GM21423 (cell line): ENCODE data around the gene KCND1.
"Not testable (repeated sequence)": the region's sequence is repeated elsewhere in the genome, so short reads cannot be mapped to it uniquely, and the experiment has no call there.

ENCODE experiments used
- ATAC-seq: cut with Tn5 transposase; IDR thresholded peaks from one replicate; pipeline ENCODE4 v1.9.1; 2021; ENCODE audit warnings: mild to moderate bottlenecking, moderate library complexity; ENCODE audit not compliant: unreplicated experiment

Gene KCND1

DNA sequence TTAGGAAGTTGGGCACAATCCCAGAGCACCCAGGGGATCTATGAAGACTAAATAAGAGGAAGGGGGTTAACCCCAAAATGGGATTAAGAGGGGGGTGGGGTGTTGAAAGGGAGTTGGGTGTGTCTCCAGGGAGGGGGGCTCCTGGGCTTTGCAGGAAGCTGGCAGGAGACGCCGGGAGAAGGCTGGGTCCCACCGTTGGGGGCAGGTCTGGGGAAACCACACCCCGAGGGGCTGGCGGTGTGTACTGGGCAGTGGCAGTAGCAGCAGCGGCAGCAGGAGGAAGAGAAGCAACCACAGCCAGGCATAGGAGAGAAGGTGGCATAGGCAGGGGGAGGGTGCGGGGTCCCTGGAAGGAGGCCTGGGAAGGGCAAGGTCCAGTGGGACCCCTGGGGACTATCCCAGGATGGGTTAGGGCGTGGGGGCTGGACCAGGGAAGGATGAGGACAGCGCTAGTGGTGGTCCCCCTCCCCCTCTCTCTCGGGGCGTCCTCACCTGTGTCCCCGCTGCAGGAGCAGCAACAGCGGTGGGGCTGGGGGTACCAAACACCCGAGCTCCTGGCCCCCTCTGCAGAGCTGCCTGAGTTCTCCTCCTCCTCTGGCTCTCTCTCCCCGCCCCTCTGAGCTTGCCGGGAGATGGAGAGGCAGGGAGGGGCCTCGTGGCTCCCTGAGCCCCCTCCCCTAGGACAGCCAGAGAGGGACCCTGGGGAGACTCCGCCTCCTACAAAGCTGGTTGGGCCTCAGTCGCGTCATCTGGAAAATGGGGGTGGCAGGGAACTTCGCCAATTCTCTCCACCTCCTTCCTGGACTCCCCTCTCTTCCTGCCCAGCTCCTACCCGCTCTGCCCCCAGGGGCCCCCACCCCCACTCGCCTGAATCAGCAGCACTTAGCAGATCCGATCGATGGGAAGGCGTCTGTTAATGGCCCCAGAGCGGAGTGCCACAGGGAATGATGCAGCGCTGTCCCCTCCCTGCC lies at the start of gene KCND1:
KCND1 (minus strand) TSS at position 596 of the 971 bp plus-strand sequence. CDS start 1,573 bp downstream, outside the sequence.
- no peak for ATAC-seq

DNA sequence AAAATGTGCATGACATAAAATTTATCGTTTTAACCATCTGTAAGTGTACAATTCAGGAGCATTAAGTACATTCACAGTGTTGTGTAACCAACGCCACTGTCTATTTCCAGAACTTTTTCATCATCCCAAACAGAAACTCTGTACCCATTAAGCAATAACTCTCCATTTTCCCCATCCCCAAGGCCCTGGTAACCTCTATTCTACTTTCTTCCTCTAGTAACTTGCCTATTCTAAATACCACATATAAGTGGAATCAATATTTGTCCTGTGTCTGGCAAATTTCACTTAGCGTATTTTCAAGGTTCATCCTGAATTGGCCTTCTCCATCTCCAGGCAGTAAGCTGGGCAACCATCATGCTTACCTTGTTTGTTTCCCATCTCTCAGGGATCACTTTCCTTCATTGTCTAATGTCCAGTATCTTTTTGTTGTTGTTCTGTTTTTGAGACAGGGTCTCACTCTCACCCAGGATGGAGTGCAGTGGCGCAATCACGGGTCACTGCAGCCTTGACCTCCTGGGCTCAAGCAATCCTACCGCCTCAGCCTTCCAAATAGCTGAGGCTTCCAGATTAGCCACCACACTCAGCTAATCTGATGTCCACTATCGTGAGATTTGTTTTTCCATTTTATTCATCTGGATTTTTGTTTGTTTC lies 48.1 kb upstream of the KCND1 start:
- ATAC-seq, result no peak

DNA sequence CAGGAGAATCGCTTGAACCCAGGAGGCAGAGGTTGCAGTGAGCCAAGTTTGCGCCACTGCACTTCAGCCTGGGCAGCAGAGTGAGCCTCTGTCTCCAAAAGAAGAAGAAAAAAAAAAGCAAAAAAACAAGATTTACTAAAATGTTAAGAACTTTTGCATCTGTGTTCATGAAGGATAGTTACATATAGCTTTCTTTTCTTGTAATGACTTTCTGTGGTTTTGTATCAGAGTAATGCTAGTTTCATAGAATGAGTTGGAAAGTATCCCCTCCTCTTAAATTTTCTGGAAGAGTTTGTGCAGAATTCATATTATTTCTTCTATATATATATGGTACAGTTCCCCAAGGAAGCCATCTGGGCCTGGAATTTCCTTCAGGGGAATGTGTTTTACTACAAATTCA lies 47.4 kb upstream of the KCND1 start:
- ATAC-seq, result no peak

DNA sequence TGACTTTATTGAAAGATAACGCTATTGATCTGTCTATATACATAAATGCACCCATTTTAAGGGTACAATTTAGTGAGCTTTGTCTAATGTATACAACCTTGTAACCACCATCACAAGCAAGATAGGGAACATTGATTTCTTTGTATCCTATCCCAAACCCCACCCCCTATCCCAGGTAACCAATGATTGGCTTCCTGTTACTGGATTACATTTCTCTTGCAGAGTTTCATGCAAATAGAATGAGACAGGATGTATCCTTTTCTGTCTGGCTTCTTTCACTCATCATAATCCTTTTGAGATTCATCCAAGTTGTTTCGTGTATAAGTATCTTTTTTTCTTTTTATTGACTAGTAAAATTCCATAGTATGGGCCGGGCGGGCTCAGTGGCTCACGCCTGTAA lies 32.1 kb upstream of the KCND1 start:
- no peak for ATAC-seq

DNA sequence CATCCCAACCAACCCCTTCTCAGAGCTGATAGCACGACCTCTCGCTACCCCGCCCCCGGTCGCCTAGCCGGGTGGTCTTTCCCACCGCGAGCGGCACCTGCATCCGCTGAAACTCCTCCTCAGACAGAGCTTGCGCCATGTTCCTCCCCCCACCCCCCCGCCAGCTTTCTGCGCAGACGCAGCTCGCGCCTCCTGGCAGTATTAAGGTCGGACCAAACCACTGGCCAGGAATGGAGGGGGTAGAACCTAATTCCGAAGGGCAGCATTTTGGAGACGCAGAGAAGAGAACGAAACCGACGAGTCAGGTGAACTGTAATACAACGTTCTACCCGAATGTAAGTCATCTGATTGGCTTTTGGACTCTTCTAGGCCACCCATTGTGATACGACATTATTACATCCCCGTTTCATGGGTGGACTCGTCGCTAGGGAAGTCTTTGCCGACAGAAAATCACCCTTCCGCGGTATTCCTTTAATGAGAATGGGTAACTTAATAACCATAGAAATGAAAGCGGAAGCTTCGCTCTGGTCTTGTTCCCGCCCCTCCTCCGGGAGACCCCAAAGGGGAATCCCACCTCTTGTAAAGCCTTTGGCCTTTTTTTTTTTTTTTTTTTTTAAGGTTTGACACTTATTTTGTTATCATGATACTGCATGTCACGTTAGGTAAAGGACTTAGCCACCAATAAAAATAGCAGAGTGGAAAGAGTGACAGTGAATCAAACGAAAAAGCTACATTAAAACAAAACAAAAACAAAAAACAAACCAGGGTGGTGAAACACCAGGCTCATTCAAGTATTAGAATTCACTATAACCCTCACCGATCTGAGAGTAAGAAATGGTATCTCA lies 30.7 kb upstream of the KCND1 start, which contains the start of gene GRIPAP1:
GRIPAP1 (minus strand) TSS at position 174 of the 845 bp plus-strand sequence; CDS start at position 139, 35 bp downstream.
- ATAC-seq, result peak; percentile 80

DNA sequence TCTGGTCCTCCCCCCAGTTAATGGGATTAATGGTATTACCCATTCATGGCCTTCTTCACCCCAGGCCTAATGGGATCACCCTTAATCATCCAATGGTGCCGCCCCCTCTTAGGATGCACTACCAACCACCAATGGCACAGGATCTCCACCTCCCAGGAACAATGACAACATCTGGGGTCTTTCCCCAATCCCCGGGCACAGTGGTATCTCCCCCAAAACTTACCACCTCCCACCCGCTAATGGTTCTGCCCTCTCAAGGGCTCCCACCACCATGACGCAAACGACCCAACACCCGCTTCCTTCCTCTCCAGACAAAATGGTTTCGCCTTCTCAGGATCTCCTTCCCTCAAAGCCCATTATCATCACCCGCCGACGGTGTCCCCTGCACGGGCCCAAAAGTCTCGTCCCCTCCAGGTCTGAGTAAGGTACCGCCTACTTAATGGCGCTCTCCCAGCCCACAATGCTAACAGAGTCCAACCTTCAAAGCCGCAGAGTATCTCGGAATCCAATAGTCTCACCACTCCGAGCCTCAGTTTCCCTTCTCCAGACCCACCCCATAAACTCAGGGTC lies 30.0 kb upstream of the KCND1 start:
- ATAC-seq, result peak; percentile 31

DNA sequence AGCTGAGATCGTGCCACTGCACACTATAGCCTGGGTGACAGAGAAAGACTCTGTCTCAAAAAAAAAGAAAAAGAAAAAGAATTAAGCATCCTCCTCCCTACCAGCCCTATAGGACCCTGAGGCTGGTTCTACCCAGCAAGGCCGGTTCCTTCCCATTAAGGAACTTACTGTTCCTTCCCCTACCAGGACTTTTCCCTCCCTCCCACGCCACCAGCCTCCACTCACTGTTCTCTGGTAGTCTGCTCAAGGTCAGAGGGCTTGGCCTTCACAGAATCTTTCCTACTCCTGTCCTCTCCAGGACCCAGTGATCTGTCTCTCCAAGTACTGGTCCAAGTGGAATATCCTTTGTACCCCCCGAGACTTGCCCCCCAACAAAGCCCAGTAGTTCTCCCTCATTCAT lies 29.0 kb upstream of the KCND1 start:
- no peak for ATAC-seq

DNA sequence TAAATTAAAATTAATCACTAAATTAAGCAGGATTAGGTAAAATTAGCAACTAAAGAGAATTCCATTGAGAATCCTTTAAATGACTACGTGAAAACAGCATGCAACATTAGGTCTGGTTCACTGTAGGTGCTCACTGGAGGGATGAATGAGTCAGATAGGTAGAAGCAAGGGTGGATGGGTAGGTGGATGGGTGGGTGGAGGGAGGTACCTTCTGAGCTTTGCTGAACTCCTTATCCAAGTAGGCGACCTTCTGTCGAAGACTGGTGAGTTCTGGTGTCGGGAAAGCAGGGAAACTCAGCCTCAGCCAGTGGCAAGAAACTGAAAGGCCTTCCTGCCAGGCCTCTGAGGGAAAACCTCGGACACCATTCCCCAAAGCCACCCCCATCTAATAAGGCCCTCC lies 27.4 kb upstream of the KCND1 start:
- ATAC-seq, result no peak

DNA sequence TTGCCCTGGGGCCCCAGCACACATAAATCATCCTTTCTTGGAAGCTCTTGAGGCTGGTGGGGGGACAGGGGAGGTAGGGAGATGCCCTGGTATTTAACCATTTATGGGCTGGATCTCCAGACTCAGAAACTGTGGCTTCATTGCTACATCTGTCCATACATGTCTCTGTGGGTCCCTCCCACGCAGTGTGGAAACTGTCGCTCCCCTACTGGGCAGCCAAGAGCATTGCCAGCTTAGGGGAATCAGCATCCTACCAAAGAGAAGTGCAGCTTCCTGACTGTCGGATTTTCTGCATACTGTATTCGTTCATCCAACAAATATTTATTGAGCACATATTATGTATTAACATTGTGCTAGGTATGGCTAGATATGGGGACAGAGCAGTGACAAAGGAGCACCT lies 26.7 kb upstream of the KCND1 start:
- no peak for ATAC-seq

DNA sequence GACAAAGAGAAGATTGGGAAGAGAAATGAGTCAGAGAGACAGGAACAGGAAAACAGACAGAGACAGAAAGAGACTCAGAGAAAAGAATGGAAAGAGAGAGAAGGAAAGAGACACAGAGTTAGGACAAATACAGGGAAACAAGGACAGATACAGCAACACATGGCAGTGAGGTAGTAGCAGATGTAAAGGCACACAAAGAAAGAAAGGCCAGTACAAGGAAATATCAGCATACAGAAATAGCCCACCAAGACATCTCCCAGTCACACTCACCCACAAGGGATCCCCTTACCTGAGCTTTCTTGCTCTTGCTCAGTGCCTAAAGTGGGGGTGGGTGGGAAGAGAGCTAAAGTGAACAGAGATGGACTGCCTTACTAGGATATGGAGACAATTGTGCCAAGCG lies 26.2 kb upstream of the KCND1 start:
- ATAC-seq, result no peak

DNA sequence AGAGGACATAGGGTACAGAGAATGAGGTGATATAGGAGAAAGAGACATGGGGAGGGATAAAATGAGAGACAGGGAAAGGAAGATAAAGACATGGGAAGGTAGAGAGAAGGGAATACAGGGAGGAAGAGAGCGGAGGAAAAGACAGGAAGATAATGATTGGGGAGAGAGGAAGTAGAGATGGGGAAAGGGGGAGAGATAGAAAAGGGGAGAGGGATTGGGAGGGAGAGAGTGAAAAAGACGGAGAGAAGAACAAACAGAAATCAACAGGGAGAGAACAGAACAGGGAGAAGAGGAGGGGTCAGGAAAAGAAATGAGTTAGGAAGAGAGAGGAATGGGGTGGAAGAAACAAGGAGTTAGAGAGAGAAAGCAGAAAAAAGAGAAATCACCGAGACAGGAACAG lies 25.8 kb upstream of the KCND1 start:
- ATAC-seq, result no peak

DNA sequence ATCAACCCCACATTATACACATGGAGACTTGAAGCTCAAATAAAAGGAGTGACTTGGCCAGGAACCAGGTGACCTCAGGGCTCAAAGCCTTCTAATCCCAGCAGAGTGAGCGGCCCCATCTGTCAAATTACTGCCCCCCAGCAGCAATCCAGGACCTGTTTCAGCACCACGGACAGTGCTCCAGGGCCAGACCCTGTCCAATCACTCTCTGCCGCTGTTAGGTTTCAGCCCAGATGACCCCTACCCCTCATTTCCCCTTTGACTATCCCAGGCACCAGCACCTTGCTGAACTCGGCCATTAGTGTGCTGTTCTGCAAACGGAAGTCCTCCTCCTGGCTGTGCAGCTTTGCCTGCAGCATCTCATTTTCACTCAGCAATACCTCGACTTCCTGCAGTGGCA lies 25.3 kb upstream of the KCND1 start:
- no peak for ATAC-seq

DNA sequence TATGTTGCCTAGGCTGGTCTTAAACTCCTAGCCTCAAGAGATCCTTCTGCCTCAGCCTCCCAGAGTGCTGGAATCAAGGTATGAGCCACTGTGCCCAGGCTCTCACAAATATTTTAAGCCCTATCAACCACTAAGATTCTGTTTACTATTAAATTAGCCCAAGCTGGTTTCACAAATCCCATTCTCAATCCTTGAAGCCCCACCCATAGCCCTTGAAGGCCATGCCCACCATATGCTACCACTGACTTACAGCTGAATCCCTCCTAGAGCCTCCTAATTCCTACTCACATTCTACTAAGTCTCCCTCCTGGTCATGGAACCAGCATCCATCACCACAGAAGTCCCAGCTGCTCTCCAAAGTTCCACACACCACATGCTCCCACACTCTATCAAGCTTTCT lies 20.7 kb upstream of the KCND1 start:
- no peak for ATAC-seq

DNA sequence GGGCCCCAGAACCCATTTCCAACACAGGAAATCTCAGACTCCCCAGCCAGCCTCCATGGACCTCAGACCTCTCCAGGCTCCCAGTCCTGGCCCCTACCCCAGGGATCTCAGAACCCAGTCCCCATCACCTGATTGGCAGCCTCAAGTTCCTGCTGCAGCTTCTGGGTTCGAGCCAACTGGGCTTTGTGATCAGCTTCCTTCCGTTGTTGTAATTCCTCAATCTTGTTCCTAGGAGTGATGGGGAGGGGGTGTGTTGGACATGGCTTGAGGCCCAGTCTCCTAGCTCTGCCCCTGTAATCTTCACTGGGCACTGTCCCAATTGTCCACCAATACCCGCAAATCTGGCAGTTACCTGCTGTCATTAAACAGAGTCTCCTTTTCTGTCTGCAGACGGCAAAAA lies 17.8 kb upstream of the KCND1 start:
- no peak for ATAC-seq

DNA sequence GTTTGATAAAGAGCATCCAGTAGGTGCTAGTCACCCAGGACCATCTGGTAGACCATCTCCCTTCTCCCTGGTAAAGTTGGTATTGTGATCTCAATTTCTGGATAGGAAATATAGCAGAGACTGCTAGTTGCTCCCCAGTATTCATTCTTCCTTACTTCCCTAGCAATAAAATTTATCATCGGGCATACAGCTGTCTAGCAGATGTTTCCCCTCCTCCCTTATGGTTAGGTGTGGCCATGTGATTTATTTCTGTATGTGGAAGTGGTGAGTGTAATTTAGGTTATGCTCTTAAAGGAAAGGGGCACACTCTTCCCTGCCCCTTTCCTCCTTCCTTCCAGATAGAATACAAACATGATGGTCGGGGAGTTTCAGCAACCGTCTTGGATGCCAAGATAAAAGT lies 12.3 kb upstream of the KCND1 start:
- ATAC-seq, result no peak

DNA sequence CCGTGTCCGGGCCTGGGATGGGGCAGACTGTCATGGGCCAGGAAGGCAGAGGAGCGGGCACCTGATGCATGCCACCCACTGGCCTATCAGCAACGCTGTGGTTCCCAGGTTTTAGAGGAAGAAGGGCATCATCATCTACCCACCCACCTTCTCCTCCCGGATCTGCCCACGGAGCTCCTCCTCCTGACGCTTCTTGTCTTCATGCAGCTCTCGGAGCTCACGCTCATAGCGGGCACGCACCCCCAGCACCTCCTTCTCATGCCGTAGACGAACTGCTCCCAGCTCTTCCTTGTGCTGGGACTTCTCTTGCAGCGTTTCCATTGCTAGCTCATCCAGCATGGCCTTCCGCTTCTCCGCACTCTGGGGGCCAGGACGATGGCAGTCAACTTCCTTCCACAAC lies 11.4 kb upstream of the KCND1 start:
- no peak for ATAC-seq

DNA sequence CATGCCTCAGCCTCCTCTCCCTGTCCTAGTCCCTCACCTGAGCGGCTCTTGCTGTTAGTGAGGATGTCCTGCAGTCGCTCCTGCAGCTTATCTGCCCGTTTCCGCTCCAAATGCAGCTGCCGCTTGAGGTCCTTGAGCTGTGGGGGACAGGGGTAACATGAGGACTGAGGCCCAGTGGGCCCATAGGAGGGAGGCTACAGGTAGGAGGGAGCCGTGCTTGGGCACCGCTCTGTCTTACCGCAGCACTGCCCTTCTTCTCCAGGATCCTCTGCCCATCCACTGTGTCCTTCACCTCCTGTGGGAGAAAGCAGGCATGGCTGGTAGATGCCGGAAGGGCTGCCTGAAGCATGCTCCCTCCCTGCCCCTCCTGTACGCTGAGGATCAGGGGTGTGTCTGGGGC lies 9.5 kb upstream of the KCND1 start:
- no peak for ATAC-seq

DNA sequence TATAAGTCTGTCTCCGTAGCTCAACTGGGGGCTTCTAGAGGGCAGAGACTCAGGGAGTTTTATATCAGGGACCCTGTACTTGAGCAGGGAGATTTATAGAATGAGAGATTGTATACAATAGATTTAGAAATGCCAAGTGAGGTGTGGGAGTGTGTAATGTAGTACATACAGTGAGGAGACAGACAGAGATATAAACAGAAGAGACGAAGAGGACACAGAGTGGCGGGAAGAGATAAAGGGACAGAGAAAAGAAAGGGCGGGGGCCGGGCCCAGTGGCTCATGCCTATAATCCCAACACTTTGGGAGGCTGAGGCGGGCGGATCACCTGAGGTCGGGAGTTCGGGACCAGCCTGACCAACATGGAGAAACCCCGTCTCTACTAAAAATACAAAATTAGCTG lies 8.7 kb upstream of the KCND1 start:
- not testable (repeated sequence) for ATAC-seq

DNA sequence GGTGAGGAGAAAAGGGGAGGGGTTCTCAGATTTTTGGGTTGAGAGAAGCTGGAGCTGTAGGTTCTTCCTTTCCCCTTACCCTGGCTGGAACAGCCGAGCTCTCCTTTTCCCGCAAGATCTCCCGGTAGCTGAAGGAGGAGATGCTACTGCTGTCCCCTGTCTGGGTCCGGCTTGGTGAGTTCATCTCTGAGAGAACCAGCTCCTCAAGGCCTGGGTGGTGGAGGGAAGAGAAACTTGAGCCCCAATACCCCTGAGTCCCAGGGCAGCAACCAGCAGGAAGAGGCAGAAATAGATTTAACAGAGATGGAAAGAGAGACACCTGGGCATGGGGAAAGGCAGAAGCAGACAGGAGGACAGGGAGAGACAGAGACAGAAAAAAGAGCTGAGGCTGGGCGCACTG lies 6.6 kb upstream of the KCND1 start:
- no peak for ATAC-seq

DNA sequence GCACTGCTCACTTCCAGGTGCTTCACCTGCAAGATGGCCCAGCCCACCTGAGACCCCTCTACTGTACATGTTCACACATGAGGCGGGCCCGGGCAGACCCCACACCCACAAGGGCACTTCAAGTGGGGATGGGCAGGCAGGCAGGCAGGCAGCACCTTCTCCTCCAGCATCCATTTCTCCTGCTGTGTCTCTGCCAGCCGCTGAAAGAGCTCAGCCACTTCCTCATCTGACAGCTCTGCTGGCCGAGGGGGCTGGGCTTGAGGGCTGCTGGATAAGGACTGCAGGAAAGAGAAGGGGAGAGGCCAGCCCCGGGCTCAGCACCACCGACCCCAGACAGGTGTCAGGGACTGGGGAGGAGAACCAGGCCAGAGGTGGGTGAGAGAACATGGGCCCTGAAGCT lies 4.4 kb upstream of the KCND1 start:
- no peak for ATAC-seq

DNA sequence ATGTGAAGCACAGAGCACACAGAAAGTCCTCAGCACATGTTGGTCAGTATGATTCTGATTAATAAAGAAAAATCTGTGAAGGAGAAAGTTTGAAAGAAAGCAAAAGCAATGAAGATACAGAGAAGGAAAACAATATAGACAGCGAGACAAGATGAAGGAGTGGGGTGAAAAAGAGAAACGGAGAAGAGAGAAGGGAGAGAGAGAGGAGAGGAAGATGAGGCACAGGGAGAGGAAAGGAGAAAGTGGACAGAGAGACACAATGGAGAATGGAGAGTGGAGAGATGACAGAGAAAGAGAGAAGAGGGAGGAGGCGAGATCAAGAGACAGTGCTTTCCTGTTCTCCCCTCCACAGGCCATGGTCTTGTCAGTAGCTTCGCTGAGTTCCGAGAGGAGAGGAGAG lies 3.9 kb upstream of the KCND1 start:
- ATAC-seq, result no peak
